ACHN (cell line): Measurements from ENCODE around the gene ZNF500.
A peak's percentile ranks its signal among the peaks of the same experiment; 100 is the strongest.

ENCODE experiments used
- DNase-seq: peaks from one replicate; pipeline ENCODE4 v3.0.0-alpha.2; 2015
- in situ Hi-C: cut with HindIII; loops from 2 replicates; pipeline ENCODE4 v1.10.0; 2017; ENCODE audit warnings: low sequenced_read_pairs, low pct_ligation_motif_present, low pct_unique_long_range_greater_than_20kb

Gene ZNF500

GRCh38 chr16:4766875-4767628 is at the start of gene ZNF500:
TSS of gene ZNF500 (minus strand) at chr16:4767162. CDS start at chr16:4765978, 1,184 bp downstream.
- in situ Hi-C loops, result no loop called here
- peak; percentile 97 for DNase-seq

- in situ Hi-C loops, result no loop called here
- no peak for DNase-seq
These were observed 47.7 kb upstream of the ZNF500 start for GRCh38 chr16:4814542-4815173.

- DNase-seq, result no peak
- in situ Hi-C loops, result no loop called here
These were observed 47.1 kb upstream of the ZNF500 start for GRCh38 chr16:4814046-4814445.

- DNase-seq, result no peak
- in situ Hi-C loops, result no loop called here
These were observed 46.5 kb upstream of the ZNF500 start for GRCh38 chr16:4813251-4814003.

GRCh38 chr16:4811773-4812172 is 44.8 kb upstream of the ZNF500 start:
- in situ Hi-C loops, result no loop called here

GRCh38 chr16:4811242-4811641 is 44.3 kb upstream of the ZNF500 start:
- no peak for DNase-seq
- in situ Hi-C loops, result no loop called here

More at GRCh38 chr16:4811773-4812172, 44.8 kb upstream of the ZNF500 start:
- no peak for DNase-seq

GRCh38 chr16:4806280-4806679 is 39.3 kb upstream of the ZNF500 start:
- in situ Hi-C loops, result no loop called here
- no peak for DNase-seq

GRCh38 chr16:4805231-4805630 is 38.3 kb upstream of the ZNF500 start:
- DNase-seq, result no peak
- in situ Hi-C loops, result no loop called here

- no peak for DNase-seq
- in situ Hi-C loops, result no loop called here
These were observed 37.2 kb upstream of the ZNF500 start for GRCh38 chr16:4803898-4804762.

GRCh38 chr16:4803401-4803844 is 36.5 kb upstream of the ZNF500 start:
- in situ Hi-C loops, result no loop called here

GRCh38 chr16:4802659-4803287 is 35.8 kb upstream of the ZNF500 start:
- in situ Hi-C loops, result no loop called here
- DNase-seq, result peak; percentile 95

More at GRCh38 chr16:4803401-4803844, 36.5 kb upstream of the ZNF500 start:
- no peak for DNase-seq

GRCh38 chr16:4801962-4802658 is 35.1 kb upstream of the ZNF500 start, which contains the start of gene ROGDI:
TSS of gene ROGDI (minus strand) at chr16:4802633. CDS start at chr16:4802571, 62 bp downstream.
- in situ Hi-C loops, result no loop called here
- DNase-seq, result peak; percentile 73

GRCh38 chr16:4801051-4801961 is 34.3 kb upstream of the ZNF500 start:
- no peak for DNase-seq
- in situ Hi-C loops, result no loop called here

GRCh38 chr16:4800290-4801041 is 33.5 kb upstream of the ZNF500 start:
- no peak for DNase-seq
- in situ Hi-C loops, result no loop called here

- DNase-seq, result no peak
These were observed 32.4 kb upstream of the ZNF500 start for GRCh38 chr16:4799171-4799855.

More at GRCh38 chr16:4799171-4799855, 32.4 kb upstream of the ZNF500 start:
- in situ Hi-C loops, result no loop called here
